Retinal pigment epithelial cell (primary cell): ENCODE data around the gene NSRP1.

Source experiments
- DNase-seq: peaks from one replicate; pipeline ENCODE4 v3.0.0-alpha.2; 2010; ENCODE audit warnings: low read depth
- H3K4me3 ChIP-seq: 2 replicates; pipeline ENCODE4 v1.5.1; 2011; ENCODE audit warnings: mild to moderate bottlenecking, low read length, control low read depth, moderate library complexity
- CTCF ChIP-seq: conservative IDR thresholded peaks from 2 replicates; pipeline ENCODE4 v1.5.1; 2011; ENCODE audit warnings: low read depth, low read length, control low read depth, inconsistent platforms

The NSRP1 gene

GRCh38 chr17:30165147-30165546 is 48.5 kb downstream of the NSRP1 start:
- H3K4me3 ChIP-seq = no peak overlapping the region
- DNase-seq = no peak
- no peak for TF ChIP-seq CTCF

GRCh38 chr17:30165960-30166359 is 49.3 kb downstream of the NSRP1 start:
- no peak for TF ChIP-seq CTCF
- H3K4me3 ChIP-seq = no peak overlapping the region
- no peak for DNase-seq

- DNase-seq = no peak
- no peak overlapping the region for H3K4me3 ChIP-seq
- no peak for TF ChIP-seq CTCF
Observed at GRCh38 chr17:30170415-30170987, 53.9 kb downstream of the NSRP1 start.

- no peak overlapping the region for H3K4me3 ChIP-seq
- DNase-seq = no peak
- no peak for TF ChIP-seq CTCF
Observed at GRCh38 chr17:30172560-30172959, 55.9 kb downstream of the NSRP1 start.

GRCh38 chr17:30173649-30174048 is 57.0 kb downstream of the NSRP1 start:
- TF ChIP-seq CTCF = no peak
- no peak for DNase-seq
- H3K4me3 ChIP-seq = no peak overlapping the region

- H3K4me3 ChIP-seq = no peak overlapping the region
- TF ChIP-seq CTCF = no peak
Observed at GRCh38 chr17:30174556-30174955, 57.9 kb downstream of the NSRP1 start.

GRCh38 chr17:30176855-30177254 is 60.2 kb downstream of the NSRP1 start:
- TF ChIP-seq CTCF = no peak
- DNase-seq = no peak
- H3K4me3 ChIP-seq = no peak overlapping the region

More at GRCh38 chr17:30174556-30174955, 57.9 kb downstream of the NSRP1 start:
- DNase-seq = no peak
